Measurements from ENCODE around the gene KRT80.

The KRT80 gene

DNA sequence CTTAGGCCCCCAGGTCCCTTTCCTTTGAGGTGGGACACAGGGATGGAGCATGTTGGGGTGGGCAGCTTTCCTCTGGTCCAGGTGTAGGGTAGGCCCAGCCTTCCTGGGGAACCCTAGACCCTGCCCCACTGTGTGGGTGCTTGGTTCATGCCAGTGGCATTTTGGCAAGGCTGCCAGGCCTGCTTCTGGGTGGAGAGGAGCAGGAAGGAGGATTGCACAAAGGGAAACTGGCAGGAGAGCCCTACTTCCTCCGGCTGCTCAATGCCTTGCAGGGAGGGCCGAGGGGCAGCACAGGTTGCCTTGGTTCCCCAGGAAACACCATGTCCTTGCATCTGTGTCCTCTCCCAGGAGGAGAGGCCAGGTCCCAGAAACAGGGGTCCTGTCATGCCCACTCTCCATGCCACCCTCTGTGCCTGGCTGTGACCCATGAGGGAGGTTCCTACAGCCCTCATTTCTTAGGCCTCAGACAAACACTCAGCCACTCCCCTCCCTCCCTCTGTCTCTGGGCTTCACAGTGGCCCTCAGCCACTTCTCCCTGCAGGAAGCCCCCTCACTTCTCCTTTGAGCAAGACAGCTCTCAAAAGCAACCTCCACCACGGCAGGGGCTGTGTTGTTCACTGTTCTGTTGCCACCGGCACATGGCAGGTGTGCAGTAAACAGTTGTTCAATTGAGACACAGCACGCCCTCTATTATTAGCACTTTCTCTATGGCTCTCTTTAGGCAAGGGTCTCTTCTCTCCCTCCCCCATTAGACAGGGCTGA, 6.8 kb upstream of the KRT80 start:
- DNase-seq (ENCODE audit: low read depth), result no peak

- DNase-seq (ENCODE audit: low read depth), result no peak
These were observed 5.8 kb upstream of the KRT80 start for GRCh38 chr12:52197371-52198231.

DNA sequence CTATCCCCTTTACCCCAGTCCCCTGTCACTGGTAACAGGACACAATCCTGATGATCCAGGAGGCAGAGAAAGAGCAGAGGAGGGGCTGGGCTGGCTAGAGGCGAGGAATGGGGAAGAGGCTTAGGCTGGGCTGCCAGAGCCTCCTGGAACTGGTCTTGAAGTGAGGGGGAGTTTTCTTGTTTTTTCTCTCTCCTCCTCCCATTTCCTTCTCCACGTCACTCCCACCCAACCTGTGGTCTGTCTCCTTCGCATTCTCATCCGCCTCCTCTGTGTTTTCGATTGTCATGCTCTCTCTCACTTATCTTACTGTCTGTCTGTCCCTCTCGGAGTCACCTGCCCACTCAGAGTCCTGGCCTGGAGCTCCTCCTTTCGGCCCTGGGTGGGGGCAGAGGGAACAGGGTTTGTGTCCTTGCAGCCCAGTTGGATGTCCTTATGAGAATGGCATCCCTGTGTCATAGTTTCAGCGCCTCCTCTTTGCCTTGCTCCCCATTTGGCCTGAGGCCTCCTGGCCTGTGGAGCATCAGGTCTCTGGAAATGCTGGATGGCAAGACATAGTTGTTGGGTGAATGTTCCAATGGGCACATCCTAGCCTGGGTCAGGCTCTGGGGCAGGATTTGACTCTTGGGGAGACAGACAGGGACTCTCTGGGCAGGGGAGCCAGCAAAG, 3.4 kb upstream of the KRT80 start:
- no peak for DNase-seq (ENCODE audit: low read depth)

DNA sequence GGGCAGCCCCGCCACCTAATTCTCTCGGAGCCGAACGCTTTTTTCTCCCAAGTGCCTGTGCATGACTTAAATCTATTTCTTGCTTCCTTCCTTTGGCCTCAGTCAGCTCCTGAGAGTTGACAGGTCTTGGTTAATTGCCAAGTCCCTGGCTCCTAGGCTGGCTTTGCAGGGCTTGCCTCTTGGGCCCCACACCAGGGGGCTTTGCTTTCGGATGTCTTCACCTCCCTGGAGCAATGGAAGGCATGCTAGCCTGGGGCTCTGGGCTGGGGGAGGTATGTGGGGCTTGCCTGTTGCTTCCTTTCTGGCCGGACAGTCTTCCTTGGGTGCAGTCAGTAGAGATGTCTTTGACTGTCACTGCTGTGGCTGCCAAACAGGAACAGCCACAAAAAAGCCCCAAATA, 2.2 kb upstream of the KRT80 start:
- DNase-seq (ENCODE audit: low read depth), result no peak

- no peak for DNase-seq (ENCODE audit: low read depth)
These were observed 1.7 kb upstream of the KRT80 start for GRCh38 chr12:52193532-52193931.

DNA sequence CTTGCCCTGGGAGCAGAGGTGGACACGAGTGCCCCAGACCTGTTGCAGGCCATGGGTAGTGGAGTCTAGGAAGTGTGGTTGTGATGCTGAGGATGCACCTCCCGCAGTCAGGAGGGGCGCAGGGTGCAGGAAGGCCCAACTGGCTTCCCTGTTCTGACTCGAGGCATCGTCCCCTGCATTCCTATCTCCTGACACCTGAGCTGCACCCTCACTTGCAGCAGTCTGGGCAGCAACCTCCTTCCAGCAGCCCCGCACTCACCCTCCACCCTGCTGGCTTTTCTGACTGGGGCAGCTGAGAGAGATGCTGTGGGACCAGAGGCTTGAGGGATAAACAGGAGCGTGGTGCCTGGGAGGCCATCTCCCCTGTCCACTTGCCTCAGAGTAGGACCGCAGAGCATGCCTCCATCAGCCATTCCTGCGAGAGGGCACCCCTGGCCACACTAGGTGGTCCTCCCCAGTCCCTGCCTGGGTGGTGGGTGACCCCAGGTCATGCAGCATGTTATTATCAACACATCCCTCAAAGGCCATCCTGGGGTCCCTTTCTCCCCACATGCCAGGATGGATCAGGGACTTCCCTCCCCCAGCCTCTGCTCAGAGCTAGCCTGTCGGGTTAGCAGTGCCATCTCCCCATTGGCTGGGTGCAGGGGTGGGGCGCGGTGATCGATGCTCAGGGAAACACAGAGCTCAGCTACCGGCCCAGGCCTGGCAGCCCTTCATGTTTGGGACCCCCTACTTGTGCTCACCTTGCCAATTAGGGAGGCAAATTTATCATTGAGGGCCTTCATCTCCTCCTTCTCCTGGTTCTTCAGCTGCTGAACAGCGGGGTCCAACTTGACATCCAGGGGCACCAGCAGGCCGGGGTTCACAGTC, 719 bp downstream of the KRT80 start:
- DNase-seq (ENCODE audit: low read depth), result no peak

DNA sequence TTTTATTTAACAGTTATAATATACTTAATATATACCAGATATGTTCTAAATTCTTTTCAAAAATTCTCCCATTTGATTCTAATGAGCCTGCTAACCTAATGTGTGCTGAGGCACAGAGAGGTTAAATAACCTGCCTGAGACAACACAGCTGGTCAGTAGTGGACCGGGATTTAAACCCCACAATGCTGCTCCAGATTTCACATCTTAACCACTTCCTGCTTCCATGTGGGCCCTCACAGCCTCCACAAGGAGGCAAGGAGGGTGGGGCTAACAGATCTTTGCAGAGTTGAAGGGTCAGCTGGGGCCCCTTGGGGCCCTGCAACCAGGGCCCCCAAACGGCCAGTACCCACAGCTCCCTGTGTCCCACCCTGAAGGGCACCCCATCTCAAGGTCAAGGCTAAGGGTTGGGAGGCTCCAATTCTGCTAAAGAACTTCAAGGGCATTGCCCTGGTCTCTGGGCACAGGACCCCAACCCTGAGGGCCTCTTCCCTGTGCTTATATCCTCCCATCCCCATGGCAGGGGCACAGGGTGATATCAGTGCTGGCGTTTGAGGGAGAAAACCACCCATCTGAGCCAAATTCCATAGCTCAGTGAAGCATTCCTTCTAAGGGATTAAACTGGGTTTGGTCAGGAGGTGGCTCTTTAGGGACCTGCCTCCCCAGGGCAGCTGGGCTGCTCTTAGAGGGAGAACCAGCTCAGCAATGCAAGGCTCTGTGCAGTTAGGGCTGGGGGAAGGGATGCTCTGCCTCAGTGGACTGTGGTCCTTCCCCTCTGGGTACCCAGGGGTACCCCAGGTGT, 2.2 kb downstream of the KRT80 start:
- no peak for DNase-seq (ENCODE audit: low read depth)

- DNase-seq (ENCODE audit: low read depth), result no peak
These were observed 3.2 kb downstream of the KRT80 start for GRCh38 chr12:52188658-52189057.

- no peak for DNase-seq (ENCODE audit: low read depth)
These were observed 4.2 kb downstream of the KRT80 start for GRCh38 chr12:52187640-52188039.

DNA sequence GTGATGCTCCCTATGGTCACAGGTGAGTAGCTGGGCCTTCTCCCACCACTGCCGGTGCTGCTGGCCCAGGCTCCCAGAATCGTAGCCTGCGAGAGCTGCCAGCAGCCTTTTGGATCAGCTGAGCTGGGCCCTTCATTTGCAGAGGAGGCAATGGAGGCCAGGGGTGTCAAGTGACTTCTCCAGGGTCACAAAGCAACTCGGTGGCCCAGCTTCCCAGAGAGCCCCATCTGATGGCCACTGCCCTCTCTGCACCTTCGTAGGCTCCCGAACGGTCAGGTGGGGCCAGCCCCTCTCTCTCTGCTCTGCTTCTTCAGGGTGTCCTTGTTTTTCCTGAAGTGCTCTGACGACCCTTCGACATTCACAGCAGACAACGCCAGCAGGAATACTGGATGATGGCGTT, 4.6 kb downstream of the KRT80 start:
- no peak for DNase-seq (ENCODE audit: low read depth)

DNA sequence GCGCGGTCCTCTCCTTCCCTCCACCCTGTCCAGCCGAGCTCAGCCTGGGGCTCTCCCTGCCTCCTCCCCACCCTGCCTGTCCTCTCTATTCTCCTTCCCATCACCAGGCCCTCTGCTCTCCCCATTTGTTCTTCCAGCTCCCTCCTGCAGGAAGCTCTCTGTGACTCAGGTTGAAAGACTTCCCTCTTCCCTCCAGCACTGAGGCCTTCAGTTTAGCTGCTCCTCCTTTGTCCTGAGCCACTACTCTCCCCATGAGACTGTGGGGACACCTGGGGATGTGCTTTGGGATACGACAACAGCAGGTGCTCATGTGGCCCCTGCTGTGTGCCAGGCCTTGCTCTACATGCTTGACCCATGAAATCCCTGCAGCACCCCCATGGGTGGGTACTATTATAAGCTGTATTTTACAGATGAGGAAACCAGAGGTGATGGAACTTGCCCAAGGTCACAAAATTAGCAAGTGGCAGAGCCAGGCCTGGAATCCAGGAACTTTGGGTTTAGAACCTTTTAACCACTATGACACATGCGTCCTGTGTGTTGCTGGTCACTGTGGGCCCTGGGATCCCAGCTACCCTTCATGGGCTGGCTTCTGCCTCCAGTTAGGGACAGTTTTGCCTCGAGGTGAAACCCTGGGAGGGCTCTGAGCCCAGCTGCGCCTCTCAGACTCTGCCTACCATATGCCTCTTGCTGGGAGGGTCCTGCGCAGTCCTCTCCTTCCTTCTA, 5.5 kb downstream of the KRT80 start:
- DNase-seq (ENCODE audit: low read depth), result no peak

DNA sequence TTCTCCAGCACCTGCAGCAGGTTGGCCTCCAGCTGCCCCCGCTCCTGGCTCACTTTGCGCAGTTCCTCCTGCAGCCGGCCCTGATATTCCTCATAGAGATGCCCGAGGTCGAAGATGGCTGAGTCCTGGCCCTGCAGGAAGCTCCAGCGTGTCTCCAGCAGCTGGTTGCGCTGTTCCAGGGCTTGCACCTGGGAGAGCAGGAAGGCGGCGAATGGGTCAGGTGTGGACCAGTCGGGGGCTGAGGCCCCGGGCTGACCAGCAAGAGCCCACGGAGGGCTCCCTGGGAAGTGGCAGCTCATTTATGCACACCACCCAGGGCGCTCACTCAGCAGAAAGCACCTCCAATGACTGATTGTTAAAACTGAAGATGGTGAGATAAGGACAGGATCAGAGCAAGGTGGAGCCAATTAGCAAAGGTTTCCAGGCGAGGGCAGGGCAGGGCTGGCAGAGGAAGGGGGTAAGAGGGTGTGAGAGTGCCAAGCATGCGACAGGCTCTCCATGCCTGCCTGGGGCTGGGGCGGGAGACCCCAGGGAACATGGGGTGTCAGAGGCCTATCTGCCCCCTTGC, 6.3 kb downstream of the KRT80 start:
- DNase-seq (ENCODE audit: low read depth), result no peak

DNA sequence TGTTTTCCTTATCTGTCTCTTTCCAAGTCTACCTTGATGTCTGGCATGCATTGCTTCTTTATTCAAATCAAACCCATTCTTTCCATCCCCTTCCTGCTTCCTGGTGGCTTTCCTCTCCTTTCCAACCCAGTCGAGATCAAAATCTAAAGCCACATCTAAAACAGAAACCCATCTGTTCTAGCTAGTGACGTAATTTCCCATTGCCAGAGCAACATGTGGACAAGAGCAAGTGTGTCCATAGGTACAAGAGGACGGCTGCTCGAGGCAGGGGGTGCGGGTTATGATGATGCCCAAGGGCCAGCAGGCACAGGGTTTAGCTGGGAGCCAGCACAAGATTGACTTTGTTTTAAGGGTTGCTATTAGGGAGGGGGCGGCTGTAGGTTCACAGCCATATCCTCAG, 7.0 kb downstream of the KRT80 start:
- DNase-seq (ENCODE audit: low read depth), result no peak

DNA sequence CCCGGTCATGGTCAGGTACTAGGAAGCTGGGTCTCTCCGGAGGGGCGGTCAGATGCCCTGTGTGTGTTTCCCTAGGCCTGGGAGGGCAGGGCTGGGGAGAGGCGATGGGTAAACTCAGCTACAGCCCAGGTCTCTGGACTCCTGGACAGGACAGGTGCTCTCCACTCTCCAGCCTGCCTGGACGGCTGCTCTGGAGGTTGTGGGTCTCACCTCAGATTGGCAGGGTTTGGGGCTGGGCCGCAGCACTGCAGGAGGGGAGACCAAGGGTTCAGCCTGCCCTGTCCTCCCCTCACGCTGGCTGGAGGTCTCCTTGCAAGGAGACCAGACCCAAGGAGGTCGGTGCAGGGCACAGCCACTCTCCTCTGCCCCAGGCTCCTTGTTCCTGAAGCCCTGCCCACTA, 7.8 kb downstream of the KRT80 start:
- no peak for DNase-seq (ENCODE audit: low read depth)

DNA sequence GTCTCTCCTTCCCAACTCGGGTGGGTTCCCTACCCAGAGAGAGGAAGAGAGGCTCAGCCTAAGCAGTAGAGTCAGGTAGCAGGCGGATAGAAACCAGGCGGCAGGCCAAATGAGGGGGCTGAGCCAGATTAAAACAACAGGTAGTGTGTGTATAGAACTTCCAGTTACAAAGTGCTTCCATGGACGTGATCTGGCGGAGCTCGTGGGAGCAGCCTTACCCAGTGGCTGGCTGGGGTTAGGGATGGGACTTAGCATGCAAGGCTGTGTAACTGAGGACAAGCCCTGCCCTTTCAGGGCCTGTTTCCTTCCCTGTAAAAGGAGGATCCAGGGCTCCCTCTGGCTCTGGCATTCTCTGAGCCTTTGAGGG, 8.3 kb downstream of the KRT80 start:
- DNase-seq (ENCODE audit: low read depth), result no peak

DNA sequence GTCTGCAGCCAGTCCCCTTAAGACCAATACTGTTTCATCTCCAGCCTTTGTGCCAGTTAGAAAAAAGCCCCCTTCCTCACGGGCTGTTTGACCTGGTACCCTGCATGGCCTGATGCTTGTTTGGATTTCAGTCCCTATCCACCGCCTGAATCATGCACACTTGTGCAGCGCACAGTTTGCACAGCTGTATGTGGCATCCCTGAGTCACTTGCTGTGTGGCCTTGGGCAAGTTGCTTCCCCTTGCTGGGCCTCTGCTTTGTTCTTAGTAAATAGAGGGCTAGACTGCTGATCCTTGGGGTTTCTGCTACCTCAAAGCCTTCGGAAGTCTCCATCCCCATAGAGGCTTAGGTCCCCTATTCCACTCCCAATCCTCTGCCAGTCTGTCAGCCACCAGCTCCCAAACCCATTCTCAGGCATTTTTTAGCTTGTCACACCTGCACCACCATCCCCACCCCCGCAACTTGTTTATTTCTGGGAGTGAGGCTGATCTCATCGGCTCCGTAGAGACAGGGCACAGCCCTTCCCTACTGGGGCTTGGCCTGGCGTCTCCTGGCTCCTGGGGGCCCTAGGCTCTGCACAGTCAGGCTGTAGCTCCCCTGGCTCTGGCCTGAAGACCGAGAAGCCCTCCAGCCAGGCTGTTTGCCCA, 8.8 kb downstream of the KRT80 start:
- DNase-seq (ENCODE audit: low read depth), result no peak

- no peak for DNase-seq (ENCODE audit: low read depth)
These were observed 9.4 kb downstream of the KRT80 start for GRCh38 chr12:52182384-52182783.

DNA sequence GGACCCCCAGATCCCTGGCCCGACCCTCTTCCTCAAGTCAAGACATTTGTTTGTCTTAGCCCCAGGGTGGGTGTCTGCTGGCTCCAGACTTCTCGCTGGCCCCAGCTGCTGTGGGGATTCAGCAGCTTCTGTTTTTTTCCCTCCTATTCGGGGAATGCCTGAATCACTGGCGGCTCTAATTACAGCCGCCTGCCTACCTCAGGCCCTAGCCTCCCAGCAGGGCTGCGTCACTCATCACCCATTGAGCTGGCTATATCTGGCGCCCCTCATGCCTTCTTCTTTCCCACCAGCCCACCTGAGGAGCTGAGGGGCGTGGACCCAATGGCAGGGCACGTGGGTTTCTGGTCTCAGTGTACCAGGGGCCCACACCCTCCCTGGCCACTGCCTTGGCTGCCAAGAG, 10.1 kb downstream of the KRT80 start:
- no peak for DNase-seq (ENCODE audit: low read depth)

DNA sequence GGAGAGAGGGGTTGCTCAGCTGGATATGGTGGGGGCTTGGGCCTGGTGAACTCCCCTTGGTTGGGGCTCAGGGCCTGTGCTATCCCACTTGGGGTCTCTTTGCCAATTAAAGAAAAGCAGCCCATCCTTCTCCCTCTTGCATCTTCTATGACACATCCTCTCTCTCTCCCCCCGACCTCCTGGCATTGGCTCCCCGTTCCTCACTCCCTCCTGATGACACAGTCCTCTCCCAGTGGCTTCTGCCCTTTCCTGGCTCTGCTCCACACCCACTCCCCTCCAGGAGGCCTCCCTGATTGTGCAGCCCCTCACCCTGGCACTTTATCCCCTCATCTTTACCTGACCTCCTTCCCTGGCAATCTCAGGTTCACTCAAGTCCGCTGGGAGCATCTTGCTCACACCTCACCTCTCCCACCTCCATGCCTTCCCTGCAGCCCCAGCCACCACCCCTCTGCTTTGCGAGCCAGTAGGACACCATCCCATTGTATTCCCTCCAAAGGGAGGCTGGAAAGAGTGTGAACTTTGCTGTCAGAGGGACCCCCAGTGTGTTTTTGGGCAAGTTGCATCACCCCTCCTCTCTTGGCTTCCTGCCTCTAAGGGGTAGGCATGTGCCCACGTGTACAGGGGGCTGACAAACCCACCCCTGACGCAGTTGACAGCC, 10.7 kb downstream of the KRT80 start:
- DNase-seq (ENCODE audit: low read depth), result no peak

All from stimulated activated CD8-positive, alpha-beta memory T cell treated with anti-CD3 and anti-CD28 coated beads, Interleukin-4, amount 100 ng/mL, for 24 hours (primary cell).